ENCODE measurements around the gene HOPX.

GRCh38 chr4:56696056-56696455 lies 15.0 kb upstream of the HOPX start:
- TF ChIP-seq POLR2A (IDR thresholded peaks at IDR 0.05; ENCODE audit: low read depth, low read length) = no peak
- no peak for TF ChIP-seq CTCF (conservative IDR thresholded peaks at IDR 0.05; ENCODE audit: low read depth, low read length)
